ENCODE measurements around the gene MAP3K7CL. TPM values are rescaled to one million over a fixed set of nuclear protein-coding genes. Genes with fewer than 3 reads are reported as not detected.
"Not testable (repeated sequence)": the region's sequence is repeated elsewhere in the genome, so short reads cannot be mapped to it uniquely, and the experiment has no call there.

Gene MAP3K7CL
- total and polyA plus RNA-seq, 5 experiments from 2014 or later = 2.6 to 13.5 (median 6.5) TPM

DNA sequence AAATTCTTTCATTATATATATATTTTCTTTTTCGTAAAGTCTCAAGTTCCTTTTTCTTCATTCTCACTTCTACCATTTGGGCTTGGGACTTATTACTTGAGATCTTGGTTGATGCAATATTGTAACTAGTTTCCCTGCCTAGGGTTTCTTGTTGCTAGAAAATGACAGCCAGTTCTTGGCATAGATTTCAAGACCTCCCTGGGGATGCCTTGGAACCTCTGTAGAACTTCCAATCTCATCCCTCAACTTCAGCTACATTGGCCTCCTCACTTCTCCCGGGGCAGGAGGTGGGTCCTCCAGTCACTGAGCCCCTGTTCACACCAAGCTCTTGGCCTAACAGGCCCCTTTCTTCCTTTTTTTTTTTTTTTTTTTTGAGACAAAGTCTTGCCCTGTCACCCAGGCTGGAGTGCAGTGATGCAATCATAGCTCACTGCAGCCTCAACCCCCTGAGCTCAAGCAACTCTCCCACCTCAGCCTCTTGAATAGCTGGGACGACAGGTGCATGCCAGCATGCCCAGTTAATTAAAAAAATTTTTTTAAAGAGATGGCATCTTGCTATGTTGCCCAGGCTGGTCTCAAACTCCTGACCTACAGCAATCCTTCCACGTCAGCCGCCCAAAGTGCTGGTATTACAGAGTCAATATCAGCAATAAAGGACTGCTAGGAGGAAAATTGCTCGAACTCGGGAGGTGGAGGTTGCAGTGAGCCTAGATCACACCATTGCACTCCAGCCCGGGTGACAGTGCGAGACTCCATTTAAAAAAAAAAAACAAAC is 33.1 kb downstream of the MAP3K7CL start:
- DNase-seq (no peak), ATAC-seq (no peak)
- Mint-ChIP-seq H3K36me3 (peaks cover 9 to 26% (median 17%) of the 10 kb centered on the region in 3 donors), H3K27ac (no peak overlapping the region), H3K9me3 (no peaks in the 10 kb centered on the region), H3K4me3 (no peak overlapping the region), H3K27me3 (no peaks in the 10 kb centered on the region), H3K4me1 (peaks cover 0 to 3% (median 0%) of the 10 kb centered on the region in 4 donors)
- POLR2A ChIA-PET = interaction anchor here (0.7 kb wide), 2 partner anchors 32 to 322 kb away, joined by 5 to 10 read pairs; no protein-coding TSS in a partner anchor

DNA sequence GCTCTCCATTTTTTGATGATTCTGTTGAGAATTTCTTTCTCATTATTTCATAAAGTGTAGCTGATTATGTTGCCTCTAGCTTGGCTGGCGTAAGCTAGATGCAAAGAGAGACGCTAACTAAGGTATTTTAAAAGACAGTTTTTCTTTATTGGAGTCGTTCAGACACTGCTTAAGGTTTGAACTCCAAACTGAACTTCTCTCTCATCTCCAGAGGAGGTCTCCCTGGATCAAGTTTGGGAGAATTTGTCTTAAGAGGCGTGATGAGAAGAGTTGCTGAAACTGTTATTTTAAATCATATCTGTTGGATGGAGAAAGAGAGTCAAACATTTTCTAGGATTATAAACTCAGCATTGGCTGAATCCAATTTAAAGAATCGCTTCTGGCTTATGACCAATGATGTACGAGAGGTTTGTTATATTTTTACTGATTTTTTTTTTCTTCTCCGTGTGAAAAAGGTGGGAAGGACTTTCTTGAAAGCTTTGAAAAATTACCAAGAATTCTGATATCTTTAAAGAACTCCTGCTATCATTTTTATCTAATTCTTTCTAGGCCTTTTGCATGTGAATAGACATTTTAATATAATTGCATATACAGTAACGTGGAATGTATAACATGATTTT is 34.0 kb downstream of the MAP3K7CL start:
- POLR2A ChIA-PET = interaction anchor here (0.7 kb wide), 1 partner anchor 321 kb away, joined by 5 read pairs; no protein-coding TSS in a partner anchor
- Mint-ChIP-seq H3K27ac (no peak overlapping the region), H3K4me3 (no peak overlapping the region), H3K9me3 (no peaks in the 10 kb centered on the region), H3K27me3 (no peaks in the 10 kb centered on the region), H3K36me3 (peaks cover 9 to 22% (median 18%) of the 10 kb centered on the region in 3 donors), H3K4me1 (peaks cover 0 to 5% (median 2%) of the 10 kb centered on the region in 4 donors)
- ATAC-seq = no peak
- DNase-seq = no peak

DNA sequence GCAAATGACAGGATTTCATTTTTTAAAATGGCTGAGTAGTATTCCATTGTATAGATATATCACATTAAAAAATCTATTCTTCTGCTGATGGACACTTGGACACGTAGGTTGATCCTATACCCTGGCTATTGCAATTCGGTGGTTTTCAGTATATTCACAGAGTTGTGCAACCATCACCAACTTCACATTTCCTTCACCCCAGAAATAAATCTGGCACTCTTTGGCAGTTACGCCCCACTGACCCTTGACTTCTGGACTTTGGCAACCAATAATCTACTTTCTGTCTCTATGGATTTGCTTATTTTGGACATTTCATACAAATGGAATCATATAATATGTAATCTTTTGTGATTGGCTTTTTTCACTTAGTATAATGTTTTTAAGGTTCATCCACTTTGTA is 35.9 kb downstream of the MAP3K7CL start:
- POLR2A ChIA-PET = no interaction called here

DNA sequence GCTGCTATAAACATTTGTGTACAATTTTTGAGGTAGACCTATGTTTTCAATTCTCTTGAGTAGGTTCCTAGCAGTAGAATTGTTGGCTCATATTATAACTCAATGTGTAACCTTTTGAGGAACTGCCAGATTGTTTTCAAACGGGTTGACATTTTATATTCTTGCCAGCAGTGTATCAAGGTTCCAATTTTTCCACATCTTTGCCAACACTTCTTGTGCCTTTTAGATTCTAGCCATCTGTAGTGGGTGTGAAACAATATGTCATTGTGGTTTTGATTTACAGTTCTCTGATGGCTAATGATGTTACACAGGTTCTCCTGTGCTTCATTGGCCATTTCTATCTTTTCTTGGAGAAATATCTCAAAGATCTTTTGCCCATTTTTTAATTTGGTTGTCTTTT is 36.4 kb downstream of the MAP3K7CL start:
- POLR2A ChIA-PET = no interaction called here
- H3K27me3 Mint-ChIP-seq = no peaks in the 10 kb centered on the region
- H3K36me3 Mint-ChIP-seq = peaks cover 6 to 16% (median 9%) of the 10 kb centered on the region in 3 donors
- no peak overlapping the region for H3K4me3 Mint-ChIP-seq
- H3K4me1 Mint-ChIP-seq = peaks cover 0 to 21% (median 2%) of the 10 kb centered on the region in 4 donors
- no peaks in the 10 kb centered on the region for H3K9me3 Mint-ChIP-seq
- no peak for ATAC-seq
- DNase-seq = no peak
- H3K27ac Mint-ChIP-seq = no peak overlapping the region

More for the DNA sequence above, 35.9 kb downstream of the MAP3K7CL start:
- DNase-seq (no peak), ATAC-seq (no peak)
- Mint-ChIP-seq H3K9me3 (no peaks in the 10 kb centered on the region), H3K4me1 (peaks cover 0 to 18% (median 2%) of the 10 kb centered on the region in 4 donors), H3K27ac (no peak overlapping the region), H3K36me3 (peaks cover 6 to 16% (median 9%) of the 10 kb centered on the region in 3 donors), H3K4me3 (no peak overlapping the region), H3K27me3 (no peaks in the 10 kb centered on the region)

DNA sequence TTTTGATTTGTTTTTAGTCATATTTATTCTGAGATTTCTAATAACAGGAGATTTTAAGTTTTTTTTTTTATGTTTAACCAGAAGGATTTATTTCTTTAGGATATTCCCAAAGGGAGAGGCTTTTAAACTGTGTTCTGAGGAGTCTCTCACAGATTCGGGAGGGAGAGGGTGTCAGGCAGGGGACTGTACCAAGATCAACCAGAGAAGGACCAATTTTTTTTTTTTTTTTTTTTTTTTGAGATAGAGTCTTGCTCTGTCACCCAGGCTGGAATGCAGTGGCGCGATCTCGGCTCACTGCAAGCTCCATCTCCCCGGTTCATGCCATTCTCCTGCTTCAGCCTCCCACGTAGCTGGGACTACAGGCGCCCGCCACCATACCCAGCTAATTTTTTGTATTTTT is 37.0 kb downstream of the MAP3K7CL start:
- H3K27me3 Mint-ChIP-seq, H3K27ac Mint-ChIP-seq, H3K9me3 Mint-ChIP-seq, ATAC-seq, H3K4me3 Mint-ChIP-seq, DNase-seq, POLR2A ChIA-PET: not testable (repeated sequence)
- Mint-ChIP-seq H3K4me1 (peaks cover 0 to 21% (median 2%) of the 10 kb centered on the region in 4 donors), H3K36me3 (peaks cover 4 to 16% (median 9%) of the 10 kb centered on the region in 3 donors)

DNA sequence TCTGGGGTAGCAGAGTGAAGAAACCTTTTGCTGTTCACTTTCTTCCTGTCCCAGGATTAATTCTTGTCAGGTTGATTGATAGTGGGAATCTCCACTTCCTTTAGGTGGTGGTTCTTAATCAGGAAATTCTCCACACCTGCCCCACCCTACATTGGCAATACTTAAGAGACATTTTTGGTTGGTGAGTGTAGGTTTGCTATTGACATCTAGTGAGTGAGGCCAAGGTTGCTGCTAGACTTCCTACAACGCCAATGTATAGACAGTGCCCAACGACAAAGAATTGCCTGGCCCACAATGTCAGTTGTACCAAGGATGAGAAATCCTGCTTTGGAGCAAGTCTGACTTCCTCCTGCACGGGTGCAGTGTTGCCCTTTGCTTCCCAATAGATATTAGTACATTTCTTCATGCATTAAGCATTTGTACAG is 38.5 kb downstream of the MAP3K7CL start:
- no peak for ATAC-seq
- peak overlapping the region in 1 of 10 donors; percentile 45 for H3K27ac Mint-ChIP-seq
- DNase-seq = no peak
- peaks cover 0 to 21% (median 2%) of the 10 kb centered on the region in 4 donors for H3K4me1 Mint-ChIP-seq
- no peaks in the 10 kb centered on the region for H3K27me3 Mint-ChIP-seq
- no peak overlapping the region for H3K4me3 Mint-ChIP-seq
- H3K36me3 Mint-ChIP-seq = peaks cover 4 to 19% (median 9%) of the 10 kb centered on the region in 3 donors
- POLR2A ChIA-PET = no interaction called here
- no peaks in the 10 kb centered on the region for H3K9me3 Mint-ChIP-seq

DNA sequence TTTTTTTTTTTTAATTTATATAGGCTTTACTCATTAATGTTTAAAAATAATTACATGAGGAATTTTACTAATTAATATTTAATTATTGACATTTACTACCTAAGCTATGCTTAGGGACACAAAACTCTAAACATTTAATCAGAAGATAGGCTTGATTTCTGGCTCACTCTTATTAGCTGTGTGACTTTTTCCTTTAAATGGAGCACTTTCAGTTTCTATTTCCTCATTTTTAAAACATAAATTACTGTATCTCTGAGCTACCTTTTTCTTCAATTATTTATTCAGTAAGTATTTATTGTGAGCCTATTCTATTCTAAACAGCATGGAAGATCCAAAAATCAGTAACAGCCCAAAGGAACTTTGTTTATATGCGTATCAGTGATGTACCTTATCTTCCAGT is 40.5 kb downstream of the MAP3K7CL start:
- ATAC-seq (no peak), DNase-seq (no peak)
- no peaks in the 10 kb centered on the region for H3K9me3 Mint-ChIP-seq
- H3K4me3 Mint-ChIP-seq = peak overlapping the region in 1 of 10 donors; percentile 26
- H3K27me3 Mint-ChIP-seq = no peaks in the 10 kb centered on the region
- no peak overlapping the region for H3K27ac Mint-ChIP-seq
- POLR2A ChIA-PET = no interaction called here
- H3K4me1 Mint-ChIP-seq = peaks cover 0 to 21% (median 2%) of the 10 kb centered on the region in 4 donors
- H3K36me3 Mint-ChIP-seq = peaks cover 9 to 16% (median 15%) of the 10 kb centered on the region in 3 donors

DNA sequence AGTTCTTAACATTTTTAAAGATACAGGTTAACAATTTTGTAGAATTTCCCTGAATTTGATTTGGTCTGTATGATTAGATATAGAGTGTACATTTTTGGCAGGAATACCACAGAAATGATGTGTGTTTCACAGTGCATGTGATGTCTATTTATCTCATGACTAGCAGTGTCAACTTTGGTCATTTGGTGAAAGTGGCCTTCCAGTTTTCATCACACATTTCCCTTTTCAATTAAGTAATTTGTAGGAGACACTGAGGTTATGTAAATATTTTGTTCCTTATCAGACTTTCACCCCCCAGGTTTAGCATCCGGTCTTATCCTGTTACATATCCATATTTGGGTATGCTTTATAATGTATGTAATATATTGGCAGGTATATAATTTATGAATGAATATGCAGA is 41.8 kb downstream of the MAP3K7CL start:
- Mint-ChIP-seq H3K27ac (no peak overlapping the region), H3K4me1 (peaks cover 0 to 28% (median 2%) of the 10 kb centered on the region in 4 donors), H3K4me3 (no peak overlapping the region), H3K9me3 (no peaks in the 10 kb centered on the region), H3K36me3 (peaks cover 8 to 14% (median 11%) of the 10 kb centered on the region in 3 donors), H3K27me3 (no peaks in the 10 kb centered on the region)
- ATAC-seq (no peak), DNase-seq (no peak)
- POLR2A ChIA-PET = no interaction called here

DNA sequence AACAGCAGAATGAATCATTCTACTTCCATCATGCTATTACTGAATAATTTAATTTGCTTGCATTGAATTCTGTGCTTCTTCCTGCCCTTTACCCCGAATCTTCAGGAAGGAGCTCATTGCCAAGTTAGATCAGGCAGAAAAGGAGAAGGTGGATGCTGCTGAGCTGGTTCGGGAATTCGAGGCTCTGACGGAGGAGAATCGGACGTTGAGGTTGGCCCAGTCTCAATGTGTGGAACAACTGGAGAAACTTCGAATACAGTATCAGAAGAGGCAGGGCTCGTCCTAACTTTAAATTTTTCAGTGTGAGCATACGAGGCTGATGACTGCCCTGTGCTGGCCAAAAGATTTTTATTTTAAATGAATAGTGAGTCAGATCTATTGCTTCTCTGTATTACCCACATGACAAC is 44.2 kb downstream of the MAP3K7CL start:
- DNase-seq (no peak), ATAC-seq (no peak)
- no peaks in the 10 kb centered on the region for H3K9me3 Mint-ChIP-seq
- H3K27ac Mint-ChIP-seq = peak overlapping the region in 1 of 10 donors; percentile 68
- no peaks in the 10 kb centered on the region for H3K27me3 Mint-ChIP-seq
- H3K4me1 Mint-ChIP-seq = peaks cover 0 to 24% (median under 1%) of the 10 kb centered on the region in 4 donors
- peaks cover 0 to 14% (median 6%) of the 10 kb centered on the region in 3 donors for H3K36me3 Mint-ChIP-seq
- POLR2A ChIA-PET = no interaction called here
- H3K4me3 Mint-ChIP-seq = no peak overlapping the region

DNA sequence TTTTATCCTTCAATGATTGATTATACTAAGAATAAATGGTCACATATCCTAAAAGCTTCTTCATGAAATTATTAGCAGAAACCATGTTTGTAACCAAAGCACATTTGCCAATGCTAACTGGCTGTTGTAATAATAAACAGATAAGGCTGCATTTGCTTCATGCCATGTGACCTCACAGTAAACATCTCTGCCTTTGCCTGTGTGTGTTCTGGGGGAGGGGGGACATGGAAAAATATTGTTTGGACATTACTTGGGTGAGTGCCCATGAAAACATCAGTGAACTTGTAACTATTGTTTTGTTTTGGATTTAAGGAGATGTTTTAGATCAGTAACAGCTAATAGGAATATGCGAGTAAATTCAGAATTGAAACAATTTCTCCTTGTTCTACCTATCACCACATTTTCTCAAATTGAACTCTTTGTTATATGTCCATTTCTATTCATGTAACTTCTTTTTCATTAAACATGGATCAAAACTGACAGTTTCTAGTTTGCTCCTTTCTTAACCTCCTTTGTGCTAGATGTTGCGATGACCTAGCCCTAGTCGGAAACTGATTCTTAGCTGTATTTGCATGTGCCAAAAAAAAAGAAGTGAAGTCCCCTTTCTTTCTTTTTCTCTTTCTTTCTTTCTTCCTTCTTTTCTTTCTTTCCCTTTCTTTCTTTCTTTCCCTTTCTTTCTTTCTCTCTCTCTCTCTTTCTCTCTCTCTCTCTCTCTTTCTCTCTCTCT is 45.1 kb downstream of the MAP3K7CL start:
- no peak overlapping the region for H3K4me3 Mint-ChIP-seq
- H3K36me3 Mint-ChIP-seq = peaks cover 0 to 14% (median 4%) of the 10 kb centered on the region in 3 donors
- no peak overlapping the region for H3K27ac Mint-ChIP-seq
- ATAC-seq = no peak
- peaks cover 0 to 15% (median under 1%) of the 10 kb centered on the region in 4 donors for H3K4me1 Mint-ChIP-seq
- no peaks in the 10 kb centered on the region for H3K9me3 Mint-ChIP-seq
- POLR2A ChIA-PET = interaction anchor here (0.6 kb wide), 1 partner anchor 99 kb away, joined by 4 read pairs; no protein-coding TSS in a partner anchor
- DNase-seq = no peak
- H3K27me3 Mint-ChIP-seq = no peaks in the 10 kb centered on the region

DNA sequence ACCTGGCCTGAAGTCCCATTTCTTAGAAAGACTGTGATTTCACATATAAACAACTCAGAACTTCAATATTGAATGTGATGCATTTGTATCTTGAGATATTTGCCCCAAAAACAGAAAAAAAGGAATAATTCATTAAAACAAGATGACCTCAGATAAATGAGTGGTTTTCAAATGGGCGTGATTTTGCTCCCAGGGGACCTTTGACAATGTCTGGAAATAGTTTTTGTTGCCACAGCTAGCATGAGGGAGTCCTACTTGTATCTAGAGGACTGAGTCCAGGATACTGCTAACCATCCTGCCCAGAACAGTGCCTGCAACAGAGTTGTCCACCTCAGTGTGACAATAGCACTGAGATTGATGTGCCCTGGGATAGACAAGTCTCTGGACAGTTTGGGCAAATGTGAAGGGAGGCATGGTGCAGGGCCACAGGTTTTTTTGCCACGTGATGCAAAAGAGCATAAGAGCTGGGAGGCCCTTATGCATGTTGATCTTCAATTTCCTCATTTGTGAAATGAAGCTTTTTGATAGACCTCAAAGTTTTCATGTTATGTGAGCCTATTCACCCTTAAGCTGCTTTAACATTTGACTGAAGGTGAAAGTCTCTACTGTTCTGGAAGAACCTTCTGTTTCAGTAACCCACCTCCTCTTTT is 46.2 kb downstream of the MAP3K7CL start:
- no peak for ATAC-seq
- Mint-ChIP-seq H3K4me3 (no peak overlapping the region), H3K27ac (peak overlapping the region in 1 of 10 donors; percentile 60), H3K9me3 (no peaks in the 10 kb centered on the region), H3K36me3 (peaks cover 0 to 14% (median 5%) of the 10 kb centered on the region in 3 donors), H3K4me1 (peaks cover 0 to 9% (median under 1%) of the 10 kb centered on the region in 4 donors), H3K27me3 (no peaks in the 10 kb centered on the region)
- no peak for DNase-seq
- POLR2A ChIA-PET = no interaction called here

DNA sequence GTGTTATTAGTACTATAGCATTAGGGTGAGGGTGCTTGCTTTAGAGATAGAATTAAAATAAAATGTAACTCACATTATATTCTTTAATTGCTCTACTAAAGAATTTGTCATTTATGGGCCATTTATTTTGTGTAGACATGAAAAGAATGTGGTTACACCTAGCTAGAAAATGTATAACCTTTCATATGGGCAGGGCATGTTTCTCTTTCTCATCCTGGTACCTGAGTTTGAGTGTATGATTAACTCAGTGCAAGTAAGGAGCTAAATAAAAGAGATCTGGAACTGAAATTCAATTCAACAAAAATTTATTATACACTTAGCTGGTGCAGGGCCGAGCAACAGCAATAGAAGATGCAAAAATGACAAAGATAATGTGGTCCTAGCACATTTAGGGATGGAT is 47.4 kb downstream of the MAP3K7CL start:
- POLR2A ChIA-PET = no interaction called here
- DNase-seq (no peak), ATAC-seq (no peak)
- Mint-ChIP-seq H3K36me3 (peaks cover 0 to 14% (median 4%) of the 10 kb centered on the region in 3 donors), H3K27me3 (peaks cover 0 to 1% (median 0%) of the 10 kb centered on the region in 5 donors), H3K4me3 (no peak overlapping the region), H3K27ac (peak overlapping the region in 1 of 10 donors; percentile 30), H3K9me3 (no peaks in the 10 kb centered on the region), H3K4me1 (peaks cover 0 to 7% (median 0%) of the 10 kb centered on the region in 4 donors)
